GM21515 (cell line): ENCODE measurements around the gene METTL23.
"Not testable (repeated sequence)": the region's sequence is repeated elsewhere in the genome, so short reads cannot be mapped to it uniquely, and the experiment has no call there.

ENCODE experiments used
- ATAC-seq: cut with Tn5 transposase; IDR thresholded peaks from one replicate; pipeline ENCODE4 v1.9.1; 2021; ENCODE audit not compliant: unreplicated experiment

METTL23 gene

DNA sequence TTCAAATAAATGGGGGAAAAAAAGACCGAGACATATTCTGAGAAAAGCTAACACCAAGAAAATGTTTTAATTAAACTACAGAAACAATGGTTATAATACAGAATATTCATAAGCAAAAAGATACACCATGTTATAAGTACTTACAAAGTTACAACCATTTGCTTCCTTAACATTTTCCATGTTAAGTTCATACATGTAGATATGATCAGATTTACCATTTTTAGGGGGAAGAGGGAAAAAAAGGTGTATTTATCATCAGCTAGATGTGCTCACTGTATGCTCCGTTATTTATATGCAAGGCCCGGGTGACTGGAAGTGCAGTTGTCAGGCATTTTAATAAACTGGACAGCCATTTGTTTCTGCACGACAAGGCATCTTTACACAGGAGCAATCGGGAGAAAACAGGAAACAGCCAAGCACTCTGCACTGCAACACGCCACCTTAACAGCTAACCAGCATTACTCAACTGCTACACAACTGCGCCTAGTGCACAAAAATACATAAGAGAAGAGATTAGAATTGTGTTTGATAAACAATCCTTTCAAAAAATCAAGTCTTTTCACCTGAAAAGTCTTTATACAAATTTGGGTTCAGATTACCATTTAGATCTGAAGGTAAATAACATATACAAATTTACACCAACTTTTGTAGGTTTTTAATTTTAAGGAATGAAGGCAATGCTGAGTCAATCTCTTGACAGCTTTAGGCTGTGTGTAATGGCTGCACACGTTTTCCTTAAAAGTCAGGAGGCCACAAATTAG is 7.6 kb downstream of the METTL23 start:
- ATAC-seq, result no peak

DNA sequence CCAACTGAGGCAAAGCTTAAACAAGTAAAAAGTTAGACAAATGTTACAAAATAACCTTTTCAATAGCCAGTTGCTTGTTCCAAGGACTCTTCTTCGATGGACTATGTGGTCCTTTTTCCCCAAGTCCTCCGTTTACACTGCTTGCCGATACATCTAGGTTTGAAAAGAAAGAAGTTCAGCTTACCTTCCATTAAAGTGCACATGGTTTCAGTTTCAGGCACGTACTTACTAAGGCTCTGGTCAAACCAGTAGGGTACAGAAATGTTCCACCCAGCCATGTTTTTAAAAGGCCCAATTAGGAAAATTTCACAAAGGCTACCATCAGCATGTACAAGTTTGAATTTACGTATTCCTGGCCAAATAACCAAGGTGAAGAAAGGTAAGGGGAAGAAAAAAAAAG is 8.4 kb downstream of the METTL23 start:
- no peak for ATAC-seq

DNA sequence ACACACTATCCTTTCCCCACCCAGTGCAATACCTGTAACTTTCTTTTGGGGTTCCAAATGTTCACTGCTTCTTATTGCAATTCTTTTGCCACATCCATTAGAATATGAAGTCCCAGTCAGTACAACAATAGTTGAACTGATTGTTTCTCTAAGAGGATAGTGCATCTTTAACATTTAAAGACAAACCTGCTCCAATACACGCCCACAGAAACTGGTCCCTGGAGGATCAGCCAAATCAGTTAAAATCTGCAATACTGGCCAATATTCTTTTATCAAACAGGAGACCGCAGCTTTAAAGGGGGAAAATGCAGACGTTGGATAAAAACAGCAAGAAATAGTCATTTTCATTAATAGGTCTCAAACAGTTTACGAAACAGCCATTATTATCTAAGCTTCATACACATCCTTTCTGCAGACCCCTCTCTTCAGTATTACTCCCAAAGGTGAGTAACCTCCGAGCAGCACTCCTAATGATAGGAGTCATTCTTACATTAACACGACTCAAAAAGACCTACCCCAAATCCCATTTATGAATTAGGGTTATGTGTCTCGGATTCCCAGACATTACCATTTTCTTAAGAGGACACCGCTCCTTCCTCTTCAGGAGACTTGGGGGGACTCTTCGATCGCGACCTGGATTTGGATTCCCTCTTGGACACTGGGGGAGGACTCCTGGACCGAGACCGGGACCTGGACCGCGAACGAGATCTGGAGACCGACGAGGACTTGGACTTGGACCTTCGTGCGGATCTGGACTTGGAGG is 9.1 kb downstream of the METTL23 start:
- no peak for ATAC-seq

DNA sequence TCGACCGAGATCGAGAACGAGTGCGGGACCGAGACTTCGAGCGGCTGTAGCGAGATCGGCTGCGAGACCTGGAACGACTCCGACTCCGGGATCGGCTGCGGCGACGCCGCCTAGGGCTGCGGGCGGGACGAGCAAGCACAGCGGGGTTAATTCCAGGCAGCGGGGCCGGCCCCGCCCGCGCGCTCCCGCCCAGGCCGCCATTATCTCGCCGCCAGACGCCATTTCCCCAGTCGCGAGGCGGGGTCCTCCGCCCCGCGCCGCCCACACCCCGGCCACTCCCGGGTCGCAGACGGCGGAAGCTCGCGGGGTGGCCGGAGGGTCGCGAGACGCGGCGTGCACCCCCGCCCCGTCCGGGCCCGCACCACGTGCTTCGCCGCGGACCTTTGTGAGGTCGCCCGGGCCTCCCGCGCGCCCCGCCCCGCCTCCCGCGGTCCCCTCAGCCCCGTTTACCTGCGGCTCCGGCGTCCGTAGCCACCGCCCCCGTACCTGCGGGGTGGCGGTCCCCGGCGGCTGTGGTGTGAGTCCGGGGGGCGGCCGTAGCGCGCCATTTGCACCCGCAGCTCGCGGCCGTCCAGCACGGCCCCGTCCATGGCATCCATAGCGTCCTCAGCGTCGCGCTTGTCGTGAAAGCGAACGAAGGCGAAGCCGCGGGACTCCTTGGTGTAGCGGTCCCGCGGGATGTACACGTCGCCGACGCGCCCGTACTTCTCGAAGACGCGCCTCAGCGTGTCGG is 9.9 kb downstream of the METTL23 start:
- peak; percentile 8 for ATAC-seq

DNA sequence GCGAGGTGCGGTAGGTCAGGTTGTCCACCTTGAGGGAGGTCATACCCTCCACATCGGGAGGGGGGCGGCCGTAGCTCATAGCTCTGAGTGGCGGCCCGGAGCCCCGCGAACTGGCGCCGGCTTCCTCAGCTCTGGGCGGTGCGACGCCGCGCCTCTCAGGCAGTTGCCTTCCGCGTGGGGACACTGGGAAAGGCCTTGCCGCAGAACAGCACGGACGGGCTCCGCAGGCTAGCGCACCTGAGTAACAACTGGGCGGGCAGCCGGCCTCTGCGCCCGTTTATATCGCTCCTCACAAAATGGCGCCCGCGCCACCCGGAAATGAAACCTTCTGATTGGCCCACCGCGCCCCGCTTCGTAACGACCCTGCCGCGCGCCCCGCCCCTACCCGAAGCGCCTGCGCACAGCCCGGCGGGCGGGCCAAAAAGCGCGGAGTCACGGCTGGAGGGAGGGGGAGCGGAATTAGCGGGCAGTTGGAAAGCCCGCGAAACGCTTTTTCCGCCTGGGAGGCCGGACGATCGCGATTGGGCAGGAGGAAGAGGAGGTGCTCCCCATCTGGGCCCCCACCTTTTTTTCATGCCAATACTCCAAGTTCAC is 10.5 kb downstream of the METTL23 start, which contains the start of gene SRSF2:
SRSF2 (minus strand) TSS at position 250 of the 594 bp plus-strand sequence; CDS start at position 79, 171 bp downstream.
- peak; percentile 57 for ATAC-seq

DNA sequence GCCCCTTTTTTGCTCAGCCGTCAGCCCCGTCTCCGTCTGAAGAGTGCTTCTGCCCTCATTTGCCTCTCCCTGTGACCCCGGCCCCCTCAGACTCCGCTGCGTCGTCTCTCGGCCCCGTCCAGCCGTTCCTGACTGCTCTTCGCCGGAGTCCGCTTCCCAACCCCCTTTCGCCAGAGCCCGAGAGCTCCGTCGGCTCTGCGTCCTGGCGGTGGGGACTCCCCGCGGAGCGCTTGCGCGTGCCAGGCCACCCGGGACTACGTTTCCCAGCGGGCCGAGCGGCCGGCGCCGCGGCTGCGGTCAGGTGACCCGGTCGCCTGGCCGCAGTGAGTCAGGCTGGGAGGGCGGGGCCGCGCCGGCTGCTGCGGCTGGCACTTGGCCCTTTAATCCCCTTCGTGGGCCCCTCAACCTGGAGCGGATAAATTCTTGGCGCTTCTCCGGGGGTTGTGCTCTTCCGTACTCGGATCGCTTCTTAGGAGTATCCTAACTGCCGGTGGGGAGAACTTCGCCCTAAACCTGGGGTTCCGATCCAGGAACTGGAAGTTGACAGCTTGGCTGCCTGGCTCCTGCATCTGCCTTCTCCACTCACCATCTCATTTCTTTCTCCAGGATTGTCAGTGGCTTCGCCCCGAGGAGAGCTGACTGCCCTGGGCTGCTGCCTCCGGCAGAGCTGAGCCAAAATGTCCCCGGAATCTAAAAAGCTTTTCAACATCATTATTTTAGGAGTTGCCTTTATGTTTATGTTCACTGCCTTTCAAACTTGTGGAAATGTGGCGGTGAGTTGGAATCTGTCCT is 11.2 kb downstream of the METTL23 start, which contains the start of gene MFSD11:
MFSD11 (plus strand) TSS at position 444 of the 792 bp plus-strand sequence; CDS start at position 678, 234 bp downstream.
- ATAC-seq, result peak; percentile 54

DNA sequence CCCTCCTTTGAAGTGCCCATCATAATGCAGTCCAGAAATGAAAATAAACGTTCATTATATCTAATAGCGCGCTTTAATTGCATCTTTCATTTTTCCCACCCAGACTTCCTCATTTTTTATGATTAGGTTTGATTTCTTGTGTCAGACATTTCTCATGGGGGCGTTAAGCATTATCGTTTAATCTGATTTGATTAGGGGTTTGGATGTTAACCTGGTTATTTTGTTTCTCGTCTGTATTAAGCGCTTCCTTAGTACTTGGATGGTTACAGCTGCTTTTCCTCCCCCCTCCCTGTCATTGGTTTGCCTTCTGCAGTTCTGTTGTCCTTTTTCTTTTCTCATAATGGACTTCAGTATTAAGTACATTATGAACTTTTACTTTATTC is 11.8 kb downstream of the METTL23 start:
- ATAC-seq, result no peak

DNA sequence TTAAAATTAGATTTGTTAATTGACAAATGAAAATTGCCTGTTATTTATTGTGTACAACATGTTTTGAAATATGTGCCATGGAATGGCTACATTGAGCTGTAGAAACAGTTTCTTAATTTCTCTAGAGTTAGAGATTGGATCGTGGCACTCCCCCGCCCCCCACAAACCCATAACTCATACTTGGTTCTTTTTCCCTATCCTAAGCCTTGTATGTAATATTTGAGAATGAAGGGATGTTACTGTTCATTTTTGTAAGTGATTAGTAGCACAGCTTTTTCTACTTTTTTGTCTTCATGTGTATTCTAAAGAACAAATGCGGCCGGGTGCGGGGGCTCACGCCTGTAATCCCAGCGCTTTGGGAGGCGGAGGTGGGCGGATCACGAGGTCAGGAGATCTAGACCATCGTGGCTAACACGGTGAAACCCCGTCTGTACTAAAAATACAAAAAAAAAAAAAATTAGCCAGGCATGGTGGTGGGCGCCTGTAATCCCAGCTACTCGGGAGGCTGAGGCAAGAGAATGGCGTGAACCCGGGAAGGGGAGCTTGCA is 13.0 kb downstream of the METTL23 start:
- not testable (repeated sequence) for ATAC-seq

DNA sequence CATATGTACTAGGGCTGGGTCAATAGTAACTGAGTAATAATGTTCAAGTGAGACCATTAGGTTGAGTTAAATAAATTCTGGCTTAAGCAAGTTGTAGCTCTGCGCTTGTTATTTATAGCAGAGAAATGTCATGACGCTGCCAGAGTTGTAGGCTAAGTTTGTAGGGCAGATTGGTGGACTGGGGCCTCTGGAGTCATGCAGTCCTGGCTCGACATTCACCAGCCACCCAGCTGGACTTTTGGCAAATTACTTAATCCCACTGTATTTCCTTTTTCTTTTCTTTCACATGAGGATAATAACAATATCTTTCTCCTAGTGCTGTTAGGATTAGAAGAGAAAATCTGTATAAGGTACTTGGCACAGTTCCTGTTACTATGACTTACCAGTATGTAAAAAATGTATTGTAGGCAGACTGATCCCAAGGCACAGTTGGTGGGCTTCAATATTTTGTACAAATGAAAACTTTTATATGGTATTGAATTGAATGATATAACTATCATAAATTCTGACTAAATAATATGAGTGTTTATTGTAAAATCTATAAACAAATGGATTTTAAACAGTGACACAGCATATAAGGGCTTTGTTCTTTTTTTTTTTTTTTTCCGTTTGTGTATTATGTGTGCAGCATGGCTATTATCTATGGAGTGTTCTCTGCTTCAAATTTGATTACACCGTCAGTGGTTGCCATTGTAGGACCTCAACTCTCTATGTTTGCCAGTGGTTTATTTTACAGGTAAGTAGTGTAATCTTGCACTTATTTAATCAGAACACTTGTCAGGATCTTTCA is 13.9 kb downstream of the METTL23 start:
- ATAC-seq, result no peak

DNA sequence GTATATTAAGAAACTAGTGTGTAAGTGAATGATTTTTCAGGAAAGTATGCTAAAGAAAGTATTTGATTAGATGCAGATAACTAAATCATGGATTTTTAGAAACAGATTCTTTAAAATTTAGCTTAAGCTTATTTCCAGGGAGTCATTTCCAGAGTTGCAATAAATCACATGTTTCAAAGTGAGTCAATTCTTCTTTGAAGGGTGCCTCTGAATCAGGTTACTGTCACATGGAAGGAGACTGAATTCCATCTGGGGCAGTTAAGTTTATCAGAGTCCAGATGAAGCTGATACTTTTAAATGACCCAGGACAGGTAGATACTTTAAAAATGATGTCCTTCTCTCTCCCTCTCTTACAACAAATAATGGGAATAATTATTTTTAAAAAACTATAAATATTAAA is 16.3 kb downstream of the METTL23 start:
- ATAC-seq, result no peak

DNA sequence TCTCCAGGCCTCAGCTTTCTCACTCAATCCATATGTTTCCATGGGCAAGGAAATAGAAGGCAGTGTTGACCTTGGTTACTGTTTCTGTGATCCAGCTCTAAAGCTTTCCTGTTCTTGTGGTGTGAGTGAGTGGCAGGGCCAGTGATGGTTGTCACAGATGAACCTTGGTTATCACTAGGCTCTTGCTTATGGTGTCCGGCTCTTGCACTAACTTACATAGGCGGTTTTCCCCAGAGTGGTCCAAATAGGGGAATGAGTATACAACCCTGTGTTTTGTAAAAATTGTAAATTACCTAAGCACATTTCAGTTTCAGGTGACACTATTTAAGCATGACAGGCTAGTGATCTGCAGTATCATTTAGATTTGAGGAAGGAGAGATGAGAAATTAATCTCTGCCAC is 18.1 kb downstream of the METTL23 start:
- ATAC-seq, result no peak

DNA sequence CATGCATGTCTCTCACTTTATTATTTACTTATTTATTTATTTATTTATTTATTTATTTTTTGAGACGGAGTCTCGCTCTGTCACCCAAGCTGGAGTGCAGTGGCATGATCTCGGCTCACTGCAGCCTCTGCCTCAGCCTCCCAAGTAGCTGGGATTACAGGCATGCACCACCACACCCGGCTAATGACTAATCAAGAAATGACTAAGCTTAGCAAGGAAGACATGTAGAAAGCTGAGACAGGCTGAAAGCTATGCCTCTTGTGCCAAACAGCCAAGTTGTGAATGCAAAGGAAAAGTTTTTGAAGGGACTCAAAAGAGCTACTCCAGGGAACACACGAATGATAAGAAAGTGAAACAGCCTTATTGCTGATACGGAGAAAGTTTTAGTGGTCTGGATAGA is 19.1 kb downstream of the METTL23 start:
- not testable (repeated sequence) for ATAC-seq

DNA sequence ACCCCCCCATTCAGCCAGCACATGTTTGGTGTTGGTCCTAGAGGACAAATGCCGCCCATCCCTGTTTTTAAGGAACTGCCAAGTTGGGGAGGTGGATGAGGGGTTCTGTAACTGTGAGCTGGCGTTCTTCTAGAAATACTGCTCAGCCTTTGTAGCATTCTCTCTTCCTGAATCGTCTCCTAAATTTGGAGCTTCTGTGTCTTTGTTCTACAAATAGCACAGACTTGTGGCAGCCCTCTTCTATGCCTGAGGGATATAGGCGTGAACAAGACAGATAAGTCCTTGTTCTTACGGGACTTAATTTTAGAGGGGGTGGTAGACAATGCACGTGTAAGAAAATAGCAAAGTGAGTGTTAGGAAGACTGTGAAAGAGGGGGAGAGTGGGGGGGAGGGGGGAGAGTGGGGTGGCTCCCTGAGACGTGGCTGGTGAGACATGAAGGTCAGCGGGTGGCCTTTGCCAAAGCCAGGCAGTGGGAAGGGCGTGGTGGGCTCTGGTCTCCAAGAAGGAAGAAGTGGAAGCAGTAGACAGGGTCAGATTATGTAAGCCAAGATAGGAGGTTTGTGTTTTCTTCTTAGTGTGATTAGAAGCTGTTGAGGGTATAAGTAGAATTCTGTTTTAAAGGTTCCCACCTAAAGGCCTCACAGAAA is 21.2 kb downstream of the METTL23 start:
- no peak for ATAC-seq

DNA sequence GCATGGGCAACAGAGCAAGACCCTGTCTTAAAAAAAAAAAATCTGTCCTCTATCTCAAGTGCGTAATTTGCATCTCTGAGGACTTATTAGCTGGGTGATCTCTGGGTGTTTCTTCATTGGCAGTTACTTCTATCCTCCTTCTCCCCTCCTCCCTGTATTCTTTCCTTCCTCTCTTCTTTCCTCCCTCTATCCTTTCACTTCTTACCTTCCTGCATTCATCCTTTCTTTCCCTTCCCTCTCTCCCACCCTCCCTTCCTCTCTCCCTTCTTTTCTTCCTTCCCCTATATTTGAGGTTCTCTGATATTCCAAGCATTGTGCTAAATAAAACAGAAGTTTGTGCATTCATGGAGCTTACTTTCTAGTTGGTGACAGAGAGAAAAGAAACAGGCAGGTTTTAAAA is 22.0 kb downstream of the METTL23 start:
- ATAC-seq, result no peak

DNA sequence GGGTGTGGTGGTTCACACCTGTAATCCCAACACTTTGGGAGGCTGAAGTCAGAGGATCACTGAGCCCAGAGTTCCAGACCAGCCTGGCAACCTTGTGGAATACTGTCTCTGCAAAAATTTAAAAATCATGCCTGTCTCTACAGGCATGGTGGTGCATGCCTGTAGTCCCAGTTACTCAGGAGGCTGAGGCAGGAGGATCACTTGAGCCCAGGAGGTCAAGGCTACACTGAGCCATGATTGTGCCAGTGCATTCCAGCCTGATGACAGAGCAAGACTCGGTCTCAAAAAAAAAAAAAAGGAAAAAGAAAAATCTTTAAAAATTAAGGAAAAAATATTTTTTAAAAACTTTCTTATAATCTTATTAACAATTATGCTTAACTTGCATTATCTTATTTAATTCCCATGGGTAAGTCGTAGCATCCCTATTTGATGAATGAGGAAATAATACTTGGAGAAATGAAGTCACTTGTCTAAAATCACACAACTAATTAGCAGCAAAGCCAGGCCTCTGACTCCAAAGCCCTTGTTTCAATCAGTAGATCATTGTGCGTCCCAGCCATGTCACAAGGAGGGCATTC is 24.9 kb downstream of the METTL23 start:
- ATAC-seq, result no peak

DNA sequence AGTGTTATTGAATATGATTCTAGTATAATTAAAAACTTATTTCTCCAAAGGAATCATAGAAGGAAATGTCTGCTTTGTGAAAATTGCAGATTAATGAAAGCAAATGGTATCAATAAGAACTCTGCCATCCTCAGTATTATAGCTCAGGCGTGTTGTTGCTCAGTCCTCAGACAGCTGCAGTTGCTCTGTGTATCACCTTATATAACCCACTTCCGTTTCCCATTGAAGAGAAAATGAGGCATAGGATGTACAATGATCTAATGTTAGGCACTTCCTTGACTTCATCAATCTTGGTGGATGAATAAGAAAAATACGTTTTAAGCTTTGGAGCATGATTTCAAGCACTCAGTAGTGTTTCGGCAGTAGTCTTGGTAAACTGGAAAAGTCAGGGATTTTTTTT is 25.4 kb downstream of the METTL23 start:
- ATAC-seq, result no peak

DNA sequence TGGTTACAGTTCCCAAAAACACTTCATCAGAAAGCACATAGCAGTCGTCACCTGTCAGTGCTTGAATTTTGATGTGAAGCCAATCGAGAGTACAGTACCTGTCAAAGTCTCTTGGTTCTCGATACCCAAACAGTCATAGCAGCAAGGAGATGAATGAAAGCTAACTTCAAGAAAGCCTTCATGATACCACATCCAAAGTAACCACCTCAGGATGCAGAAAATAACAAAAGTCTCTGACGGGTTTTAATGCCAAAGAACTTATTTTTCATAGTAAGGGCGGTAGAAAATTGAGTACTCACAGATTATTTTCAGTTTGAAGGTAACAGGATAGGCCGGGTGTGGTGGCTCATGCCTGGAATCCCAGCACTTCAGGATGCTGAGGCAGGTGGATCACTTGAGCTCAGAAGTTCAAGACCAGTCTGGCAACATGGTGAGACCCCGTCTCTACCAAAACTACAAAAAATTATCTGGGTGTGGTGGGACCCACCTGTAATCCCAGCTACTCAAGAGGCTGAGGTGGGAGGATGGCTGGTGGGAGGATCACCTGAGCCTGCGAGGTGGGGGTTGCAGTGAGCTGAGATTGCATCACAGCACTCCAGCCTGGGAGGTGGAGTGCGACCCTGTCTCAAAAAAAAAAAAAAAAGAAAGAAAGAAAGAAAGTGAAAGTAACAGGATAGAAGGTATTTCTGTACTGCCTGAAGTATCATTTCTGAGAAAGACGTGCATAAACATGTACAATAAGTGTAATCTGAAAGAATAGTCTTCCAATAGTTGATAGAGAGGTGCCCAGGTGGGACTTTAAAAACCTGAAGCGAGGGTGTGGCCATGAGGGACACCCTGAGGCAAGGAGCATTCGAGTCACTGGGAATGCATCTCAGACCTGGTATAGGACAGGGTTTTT is 26.7 kb downstream of the METTL23 start:
- ATAC-seq, result no peak
